ENCODE data around the gene DPH5. TPM values are rescaled to one million over a fixed set of nuclear protein-coding genes. Genes with fewer than 3 reads are reported as not detected.
A peak's percentile ranks its signal among the peaks of the same experiment; 100 is the strongest.

Gene DPH5
- total and polyA plus RNA-seq, 2 of the 4 experiments (the other 2 are of a cell fraction) = 32.3 to 42.0 TPM

- 0 out of 2 replicates have a peak overlapping the region, but pooled peaks have one; percentile 32 for H3K18ac ChIP-seq (ENCODE audit: low read depth, low read length)
- dilution Hi-C loops (cut with HindIII; ENCODE audit: low sequenced_read_pairs, unreplicated experiment) (no loop called here), in situ Hi-C loops (cut with MboI; ENCODE audit: low sequenced_read_pairs) (no loop called here)
These were observed 19.0 kb downstream of the DPH5 start for GRCh38 chr1:101006553-101006952.

More at GRCh38 chr1:101006553-101006952, 19.0 kb downstream of the DPH5 start:
- intact Hi-C loops (cut with micrococcal nuclease) = loop anchor here (5.0 kb wide), 1 partner anchor 231 kb away; the partner anchor contains the start of gene S1PR1
- H3K56ac ChIP-seq (ENCODE audit: extremely low read depth, insufficient read depth, low read length) = no peak overlapping the region
- H4K8ac ChIP-seq (ENCODE audit: low read depth in 2 of 2, low read length in 2 of 2) = no peak overlapping the region; a peak in 1 of 4 replicates
- TF ChIP-seq CEBPB (IDR thresholded peaks at IDR 0.05; ENCODE audit: low read depth, low read length) (peak; percentile 84), POLR2A (IDR thresholded peaks at IDR 0.05; ENCODE audit: low read depth, low read length) (no peak)
- DNase-seq = peak; percentile 64
- no peaks in the 10 kb centered on the region for H4K20me1 ChIP-seq (ENCODE audit: insufficient read depth, low read length)
- H2BK15ac ChIP-seq (ENCODE audit: low read depth, low read length) = no peak overlapping the region
- H3K27me3 ChIP-seq (ENCODE audit: control insufficient read depth, insufficient read depth, low read length) = no peaks in the 10 kb centered on the region
- peak overlapping the region; percentile 61; the same call in 1 of the 2 replicates for H3K4me2 ChIP-seq (ENCODE audit: low read depth, low read length)
- H3K36me3 ChIP-seq (ENCODE audit: control insufficient read depth, insufficient read depth, low read length) = no peaks in the 10 kb centered on the region
- H3K27ac ChIP-seq (ENCODE audit: insufficient read depth, low read length) = peak overlapping the region; percentile 27; the same call in 1 of the 2 replicates
- BruUV-seq (replicated peaks) = no TSS peak
- H3K9me1 ChIP-seq (ENCODE audit: insufficient read depth, low read length) = peaks cover 7% of the 10 kb centered on the region; the same call in 1 of the 2 replicates
- H2AFZ ChIP-seq (replicated peaks; ENCODE audit: low read length, poor library complexity) = no peak overlapping the region
- no peak overlapping the region for H3K4me3 ChIP-seq (ENCODE audit: insufficient read depth, low read depth, low read length)
- 0 out of 4 replicates have a peak, but pooled peaks cover 0 to 8% of the 10 kb centered on the region in 2 experiments for H3K79me1 ChIP-seq (ENCODE audit: low read depth in 1 of 2, low read length in 2 of 2)
- no peak for ATAC-seq (ENCODE audit: low read depth)
- WGBS, 2 experiments (ENCODE audit: extremely low coverage in 2 of 2, insufficient read length in 1 of 2) = no CpG with 5 or more reads among the region's 2 CpGs
- no peak overlapping the region for H4K91ac ChIP-seq (ENCODE audit: insufficient read depth, low read depth, low read length)
- ChIA-PET CTCF (no interaction called here), POLR2A (ENCODE audit: unreplicated experiment) (no interaction called here)
- H2BK5ac ChIP-seq (ENCODE audit: low read depth, low read length, poor library complexity, severe bottlenecking) = no peak overlapping the region
- no peak overlapping the region for H4K5ac ChIP-seq (ENCODE audit: low read depth, low read length)
- H3K23ac ChIP-seq (ENCODE audit: low read depth, low read length) = no peak overlapping the region
- H2AK9ac ChIP-seq (replicated peaks; ENCODE audit: low read depth, low read length, poor library complexity) = no peak overlapping the region
- peaks cover 10% of the 10 kb centered on the region; the same call in 1 of the 2 replicates for H3K4me1 ChIP-seq (ENCODE audit: control insufficient read depth, insufficient read depth, low read length)
- no peak overlapping the region for H3K9ac ChIP-seq (ENCODE audit: low read depth, low read length)
- H2BK20ac ChIP-seq (ENCODE audit: low read depth, low read length) = no peak overlapping the region
- H2AK5ac ChIP-seq (ENCODE audit: low read depth, low read length) = no peak overlapping the region
- H3K4ac ChIP-seq (ENCODE audit: low read depth, low read length) = no peak overlapping the region
- no peaks in the 10 kb centered on the region for H3K9me3 ChIP-seq (ENCODE audit: control insufficient read depth, insufficient read depth, low read length)
- no peak overlapping the region for H3K14ac ChIP-seq (replicated peaks; ENCODE audit: low read depth, low read length)
- no peak overlapping the region for H2BK120ac ChIP-seq (ENCODE audit: low read depth, low read length)
